NCI-H526 (cell line): ENCODE measurements around the gene ISOC1.

ENCODE experiments used
- DNase-seq, 2 experiments: peaks; one replicate each; lab custom pipeline; 2025; lab: John Stamatoyannopoulos, UW

ISOC1 gene

GRCh38 chr5:129125819-129126218, 31.3 kb downstream of the ISOC1 start:
- no peak for DNase-seq

DNA sequence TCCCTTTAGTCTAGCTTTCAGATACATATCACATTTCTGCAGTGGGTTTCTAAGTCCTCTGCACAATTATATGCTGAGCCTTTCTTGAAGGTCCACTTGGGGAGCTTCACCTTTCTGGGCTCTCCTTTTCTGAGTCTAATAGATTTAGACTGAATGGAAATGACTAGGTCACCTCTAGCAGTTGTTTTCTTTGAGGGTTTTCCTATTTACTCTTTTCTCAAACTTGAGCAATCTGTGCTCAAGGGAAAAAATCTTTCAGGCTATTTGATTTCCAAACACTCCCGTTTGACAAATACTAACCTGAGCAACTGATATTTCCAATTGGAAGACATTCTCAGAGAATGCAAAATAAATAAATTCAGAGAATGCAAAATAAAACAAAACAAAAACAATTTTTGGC, 39.0 kb downstream of the ISOC1 start:
- no peak for DNase-seq

- DNase-seq = no peak
Measured at GRCh38 chr5:129135633-129136032, 41.1 kb downstream of the ISOC1 start.

GRCh38 chr5:129137637-129138036, 43.1 kb downstream of the ISOC1 start:
- DNase-seq = no peak

DNA sequence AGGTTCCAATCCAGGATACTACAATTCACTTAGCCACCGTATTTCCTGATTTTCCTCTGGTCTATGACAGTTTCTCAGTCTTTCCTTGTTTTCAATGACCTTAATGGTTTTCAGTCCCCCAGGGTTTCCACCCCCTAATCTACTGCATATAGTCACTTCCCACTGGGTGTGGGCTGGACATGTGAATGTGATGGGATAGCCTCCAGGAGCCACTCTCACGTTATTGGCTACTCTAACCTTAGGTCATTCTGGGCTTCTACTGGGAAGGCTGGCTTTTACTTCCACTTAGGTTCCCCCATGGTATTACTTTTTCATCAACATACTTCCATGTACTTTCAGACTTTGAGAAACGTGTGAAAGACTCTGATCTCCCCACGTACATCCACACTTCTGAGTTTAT, 46.5 kb downstream of the ISOC1 start:
- no peak for DNase-seq

GRCh38 chr5:129141696-129142095, 47.1 kb downstream of the ISOC1 start:
- DNase-seq = no peak

DNA sequence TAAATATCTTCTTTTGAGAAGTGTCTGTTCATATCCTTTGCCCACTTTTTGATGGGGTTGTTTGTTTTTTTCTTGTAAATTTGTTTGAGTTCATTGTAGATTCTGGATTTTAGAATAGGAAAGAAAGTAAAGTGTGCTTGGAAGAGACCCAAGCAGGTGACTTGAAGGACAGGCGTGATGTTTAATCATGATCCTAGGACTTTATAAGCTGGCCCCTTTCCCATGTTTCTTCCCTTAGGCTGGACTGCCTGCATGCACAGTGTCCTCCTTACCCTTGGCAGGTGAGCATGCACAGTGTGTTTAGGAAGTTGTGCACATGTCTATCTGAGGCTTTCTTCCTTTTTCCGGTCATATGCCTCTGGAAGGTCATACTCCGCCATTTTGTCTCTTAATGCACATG, 61.3 kb downstream of the ISOC1 start:
- no peak for DNase-seq

DNA sequence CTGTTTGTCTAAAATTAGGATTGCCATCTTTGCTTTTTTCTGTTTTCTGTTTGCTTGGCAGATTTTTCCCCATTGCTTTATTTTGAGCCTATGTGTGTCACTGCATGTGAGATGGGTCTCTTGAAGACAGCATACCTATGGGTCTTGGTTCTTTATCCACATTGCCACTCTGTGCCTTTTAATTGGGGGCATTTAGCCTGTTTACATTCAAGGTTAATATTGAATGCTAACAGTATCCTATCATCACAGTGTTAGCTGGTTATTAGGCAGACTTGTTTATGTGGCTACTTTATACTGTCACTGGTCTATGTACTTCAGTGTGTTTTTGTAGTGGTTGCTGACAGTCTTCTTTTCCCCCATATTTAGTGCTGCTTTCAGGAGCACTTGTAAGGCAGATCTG, 67.3 kb downstream of the ISOC1 start:
- DNase-seq = no peak
